ENCODE measurements around the gene ZNF593.

DNA sequence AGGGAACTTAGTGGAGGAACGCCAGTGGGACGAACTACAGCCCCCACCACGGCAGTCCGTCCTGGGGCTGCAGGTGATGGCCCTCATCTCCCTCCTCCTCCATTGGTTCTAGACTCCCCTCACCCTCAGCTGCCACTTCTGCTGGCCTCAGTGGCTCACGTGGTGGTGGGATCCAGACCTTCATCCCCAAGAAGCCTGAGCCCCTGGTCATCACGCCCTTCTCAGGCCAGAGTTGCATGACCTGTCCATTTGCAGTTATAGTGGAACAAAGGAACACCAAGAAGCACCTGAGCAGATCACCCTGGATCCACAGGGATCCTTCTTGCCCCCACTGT, 23.8 kb upstream of the ZNF593 start:
- TF ChIP-seq, protein P1, sequence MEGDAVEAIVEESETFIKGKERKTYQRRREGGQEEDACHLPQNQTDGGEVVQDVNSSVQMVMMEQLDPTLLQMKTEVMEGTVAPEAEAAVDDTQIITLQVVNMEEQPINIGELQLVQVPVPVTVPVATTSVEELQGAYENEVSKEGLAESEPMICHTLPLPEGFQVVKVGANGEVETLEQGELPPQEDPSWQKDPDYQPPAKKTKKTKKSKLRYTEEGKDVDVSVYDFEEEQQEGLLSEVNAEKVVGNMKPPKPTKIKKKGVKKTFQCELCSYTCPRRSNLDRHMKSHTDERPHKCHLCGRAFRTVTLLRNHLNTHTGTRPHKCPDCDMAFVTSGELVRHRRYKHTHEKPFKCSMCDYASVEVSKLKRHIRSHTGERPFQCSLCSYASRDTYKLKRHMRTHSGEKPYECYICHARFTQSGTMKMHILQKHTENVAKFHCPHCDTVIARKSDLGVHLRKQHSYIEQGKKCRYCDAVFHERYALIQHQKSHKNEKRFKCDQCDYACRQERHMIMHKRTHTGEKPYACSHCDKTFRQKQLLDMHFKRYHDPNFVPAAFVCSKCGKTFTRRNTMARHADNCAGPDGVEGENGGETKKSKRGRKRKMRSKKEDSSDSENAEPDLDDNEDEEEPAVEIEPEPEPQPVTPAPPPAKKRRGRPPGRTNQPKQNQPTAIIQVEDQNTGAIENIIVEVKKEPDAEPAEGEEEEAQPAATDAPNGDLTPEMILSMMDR (IDR thresholded peaks at IDR 0.05): no peak
- TF ChIP-seq EZH2 (IDR thresholded peaks at IDR 0.05): no peak
